Stimulated activated CD4-positive, alpha-beta T cell treated with anti-CD3 and anti-CD28 coated beads, Interleukin-12 subunit alpha, Interleukin-12 subunit beta, amount 100 ng/mL, for 4 hours (primary cell): ENCODE results near the gene SLC16A6.
"Not testable (repeated sequence)": the region's sequence is repeated elsewhere in the genome, so short reads cannot be mapped to it uniquely, and the experiment has no call there.

Source experiments
- DNase-seq: peaks from one replicate; pipeline ENCODE4 v3.0.0-alpha.2; 2020

The SLC16A6 gene

GRCh38 chr17:68290955-68291835 lies at the start of gene SLC16A6, which contains the start of gene ARSG:
Gene SLC16A6 (minus strand): TSS chr17:68291127. CDS start chr17:68278320, 12,807 bp downstream.
Gene ARSG (plus strand): TSS chr17:68291495. CDS start chr17:68307494, 15,999 bp downstream.
- DNase-seq, result peak; percentile 79

- DNase-seq, result no peak
Measured at GRCh38 chr17:68334393-68334792, 43.5 kb upstream of the SLC16A6 start.

GRCh38 chr17:68331932-68332331 lies 41.0 kb upstream of the SLC16A6 start:
- not testable (repeated sequence) for DNase-seq

- no peak for DNase-seq
Measured at GRCh38 chr17:68329331-68329730, 38.4 kb upstream of the SLC16A6 start.

GRCh38 chr17:68328676-68329075 lies 37.7 kb upstream of the SLC16A6 start:
- DNase-seq, result no peak

GRCh38 chr17:68327823-68328557 lies 37.1 kb upstream of the SLC16A6 start:
- no peak for DNase-seq

- DNase-seq, result no peak
Measured at GRCh38 chr17:68326681-68327080, 35.8 kb upstream of the SLC16A6 start.

- DNase-seq, result no peak
Measured at GRCh38 chr17:68325961-68326360, 35.0 kb upstream of the SLC16A6 start.

GRCh38 chr17:68324654-68325336 lies 33.9 kb upstream of the SLC16A6 start:
- no peak for DNase-seq

GRCh38 chr17:68324114-68324513 lies 33.2 kb upstream of the SLC16A6 start:
- no peak for DNase-seq

GRCh38 chr17:68322630-68323029 lies 31.7 kb upstream of the SLC16A6 start:
- DNase-seq, result no peak

- DNase-seq, result no peak
Measured at GRCh38 chr17:68321556-68321954, 30.6 kb upstream of the SLC16A6 start.

- DNase-seq, result no peak
Measured at GRCh38 chr17:68320943-68321555, 30.1 kb upstream of the SLC16A6 start.

- DNase-seq, result no peak
Measured at GRCh38 chr17:68320311-68320865, 29.5 kb upstream of the SLC16A6 start.

- no peak for DNase-seq
Measured at GRCh38 chr17:68319410-68320162, 28.7 kb upstream of the SLC16A6 start.

GRCh38 chr17:68318103-68318991 lies 27.4 kb upstream of the SLC16A6 start:
- no peak for DNase-seq

- DNase-seq, result no peak
Measured at GRCh38 chr17:68317458-68317857, 26.5 kb upstream of the SLC16A6 start.

GRCh38 chr17:68315930-68316329 lies 25.0 kb upstream of the SLC16A6 start:
- DNase-seq, result no peak

- DNase-seq, result no peak
Measured at GRCh38 chr17:68314916-68315535, 24.1 kb upstream of the SLC16A6 start.

GRCh38 chr17:68310152-68310551 lies 19.2 kb upstream of the SLC16A6 start:
- DNase-seq, result peak; percentile 12
